HCT116 (cell line): ENCODE measurements around the gene MTUS2. TPM values are rescaled to one million over a fixed set of nuclear protein-coding genes. Genes with fewer than 3 reads are reported as not detected.

ENCODE experiments used
- ATAC-seq: fragments of 200-7000 bp; cut with Tn5 transposase; 2 replicates; pipeline ENCODE4 v1.9.1; 2020; ENCODE audit warnings: mild to moderate bottlenecking, moderate library complexity
- BruUV-seq: library from RNA; stranded (reverse); fragments of 400-500 nt; replicated peaks from 2 replicates; lab custom pipeline; 2021; lab: Mats Ljungman, UMichigan
- CTCF ChIA-PET: fragments of 300-600 bp; sonication (Branson Sonifier 250); formaldehyde crosslinking; loops from one replicate; lab custom pipeline; 2021; ENCODE audit warnings: antibody characterized with exemption; lab: Charles Lee
- POLR2A ChIA-PET: fragments of 300-600, 350-600 bp; sonication (Branson Sonifier 250); formaldehyde crosslinking; loops from one replicate; lab custom pipeline; 2021; ENCODE audit warnings: antibody characterized with exemption; lab: Charles Lee
- RAD21 ChIA-PET, 2 experiments: fragments of 300-600 bp; sonication (Branson Sonifier 250); formaldehyde crosslinking; loops; one replicate each; lab custom pipeline; 2023; ENCODE audit warnings: low total read pairs in 2 of 2; ENCODE audit not compliant: uncharacterized antibody in 2 of 2, unreplicated experiment in 2 of 2, low non-redundant PET in 1 of 2; lab: Charles Lee
- DNase-seq: peaks from one replicate; pipeline ENCODE4 v3.0.0-alpha.2; 2010; ENCODE audit warnings: low read depth, low spot score
- H2AFZ ChIP-seq: fragments of 200-600 bp; shearing (Covaris generic), sonication (generic); 2 replicates; pipeline ENCODE4 v1.6.1; 2017; ENCODE audit warnings: low read depth, mixed run types, mixed read lengths, antibody characterized with exemption, low read length; ENCODE audit not compliant: poor library complexity, severe bottlenecking
- H3K27ac ChIP-seq: 2 replicates; pipeline ENCODE4 v1.5.1; 2012; ENCODE audit warnings: low read depth, low read length
- H3K27me3 ChIP-seq: fragments of 200-600 bp; sonication (generic); 2 replicates; pipeline ENCODE4 v1.6.1; 2016; ENCODE audit warnings: mixed run types, low read length, mixed read lengths; ENCODE audit not compliant: insufficient read depth
- H3K36me3 ChIP-seq, 2 experiments: fragments of 200-500 bp in 1 of 2; fragments of 200-600 bp in 1 of 2; sonication (Bioruptor generic) in 1 of 2; sonication (generic) in 1 of 2; 2 replicates each; pipeline versions ENCODE4 v1.5.1 to v1.6.1; 2014 to 2016; ENCODE audit warnings: low read length in 2 of 2, inconsistent platforms in 1 of 2, mixed read lengths in 1 of 2, mixed run types in 1 of 2; ENCODE audit not compliant: insufficient read depth in 2 of 2, control insufficient read depth in 1 of 2
- H3K4me1 ChIP-seq, 2 experiments: fragments of 200-600 bp in 1 of 2; sonication (generic) in 1 of 2; 2 replicates each; pipeline versions ENCODE4 v1.5.1 to v1.6.1; 2012 to 2017; ENCODE audit warnings: low read length in 2 of 2, inconsistent platforms in 1 of 2, mild to moderate bottlenecking in 1 of 2, mixed read lengths in 1 of 2, mixed run types in 1 of 2, moderate library complexity in 1 of 2; ENCODE audit not compliant: insufficient read depth in 2 of 2, control insufficient read depth in 1 of 2
- H3K4me2 ChIP-seq: fragments of 200-600 bp; sonication (generic); 2 replicates; pipeline ENCODE4 v1.6.1; 2017; ENCODE audit warnings: mixed run types, low read length, mixed read lengths
- H3K4me3 ChIP-seq, 2 experiments: fragments of 200-600 bp in 1 of 2; sonication (generic) in 1 of 2; replicated peaks in 1 of 2; 2 replicates each; pipeline ENCODE4 v1.5.1; 2011 to 2016; ENCODE audit warnings: low read length in 2 of 2, control low read depth in 1 of 2, low read depth in 1 of 2, mild to moderate bottlenecking in 1 of 2, mixed read lengths in 1 of 2, mixed run types in 1 of 2
- H3K79me2 ChIP-seq: fragments of 200-600 bp; sonication (generic); 2 replicates; pipeline ENCODE4 v1.6.1; 2017; ENCODE audit warnings: mild to moderate bottlenecking, mixed run types, low read length, moderate library complexity, mixed read lengths; ENCODE audit not compliant: insufficient read depth
- H3K9ac ChIP-seq: fragments of 200-600 bp; sonication (generic); 2 replicates; pipeline ENCODE4 v1.6.1; 2016; ENCODE audit warnings: low read length, mixed read lengths
- H3K9me2 ChIP-seq: fragments of 200-600 bp; sonication (generic), shearing (Covaris generic); 2 replicates; pipeline ENCODE4 v1.6.1; 2017; ENCODE audit warnings: mixed run types, mild to moderate bottlenecking, moderate library complexity; ENCODE audit not compliant: insufficient read depth
- H3K9me3 ChIP-seq, 2 experiments: fragments of 200-500 bp in 1 of 2; fragments of 200-600 bp in 1 of 2; sonication (Bioruptor generic) in 1 of 2; sonication (generic) in 1 of 2; 2 replicates each; pipeline ENCODE4 v1.6.1; 2014 to 2017; ENCODE audit warnings: low read length in 2 of 2, mixed read lengths in 2 of 2, inconsistent platforms in 1 of 2, low read depth in 1 of 2, mild to moderate bottlenecking in 1 of 2, mixed run types in 1 of 2, moderate library complexity in 1 of 2; ENCODE audit not compliant: control insufficient read depth in 1 of 2, insufficient read depth in 1 of 2
- H4K20me1 ChIP-seq: fragments of 200-600 bp; sonication (generic), shearing (Covaris generic); 2 replicates; pipeline ENCODE4 v1.6.1; 2017; ENCODE audit warnings: mixed run types, mild to moderate bottlenecking, moderate library complexity; ENCODE audit not compliant: insufficient read depth
- CEBPB ChIP-seq: IDR thresholded peaks from 2 replicates; pipeline ENCODE4 v1.6.1; 2012; ENCODE audit warnings: low read depth
- ELF1 ChIP-seq: IDR thresholded peaks from 2 replicates; pipeline ENCODE4 v1.6.1; 2012; ENCODE audit warnings: low read depth, borderline replicate concordance
- EZH2 ChIP-seq: fragments of 200-600 bp; sonication (generic); IDR thresholded peaks from 2 replicates; pipeline ENCODE4 v1.6.1; 2017; ENCODE audit warnings: antibody characterized with exemption, mixed run types
- FOSL1 ChIP-seq: IDR thresholded peaks from 2 replicates; pipeline ENCODE4 v1.6.1; 2012; ENCODE audit warnings: low read depth
- POLR2A ChIP-seq: IDR thresholded peaks from 2 replicates; pipeline ENCODE4 v1.7.0; 2011; ENCODE audit warnings: borderline replicate concordance; ENCODE audit not compliant: insufficient read depth, insufficient read length; ENCODE audit errors: extremely low read depth
- POLR2AphosphoS5 ChIP-seq: IDR thresholded peaks from 2 replicates; pipeline ENCODE4 v1.6.1; 2011; ENCODE audit warnings: mild to moderate bottlenecking, low read depth, low read length, moderate library complexity
- SIN3A ChIP-seq: IDR thresholded peaks from 2 replicates; pipeline ENCODE4 v1.6.1; 2012; ENCODE audit warnings: low read depth
- SRF ChIP-seq: IDR thresholded peaks from 2 replicates; pipeline ENCODE4 v1.6.1; 2012; ENCODE audit warnings: low read depth
- TCF7L2 ChIP-seq: IDR thresholded peaks from 2 replicates; pipeline ENCODE4 v1.7.0; 2011; ENCODE audit warnings: borderline replicate concordance, inconsistent platforms; ENCODE audit not compliant: insufficient read depth, insufficient read length; ENCODE audit errors: extremely low read depth
- YY1 ChIP-seq: IDR thresholded peaks from 2 replicates; pipeline ENCODE4 v1.6.1; 2011; ENCODE audit warnings: low read length, low read depth, moderate library complexity, mild to moderate bottlenecking; ENCODE audit not compliant: insufficient replicate concordance; ENCODE audit errors: extremely low read depth
- ZFX ChIP-seq: fragments of 450-650 bp; IDR thresholded peaks from 2 replicates; pipeline ENCODE4 v1.6.1; 2017
- ZNF274 ChIP-seq: fragments of 200-500 bp; sonication (Bioruptor generic); IDR thresholded peaks from 2 replicates; pipeline ENCODE4 v1.6.1; 2014; ENCODE audit warnings: mild to moderate bottlenecking, low read depth, low read length, inconsistent platforms
- intact Hi-C: fragments of 100-400 bp; cut with micrococcal nuclease; formaldehyde crosslinking; loops from 2 replicates; pipeline ENCODE4 v1.10.0; 2022
- total RNA-seq: library from RNA; stranded (reverse); gene quantifications from one replicate; pipeline ENCODE4 v1.2.1, GENCODE V29; 2021; ENCODE audit not compliant: unreplicated experiment
- TF ChIP-seq, protein P1 (sequence below): IDR thresholded peaks from 2 replicates; pipeline ENCODE4 v1.6.1; 2011; ENCODE audit warnings: mild to moderate bottlenecking, low read length, moderate library complexity; ENCODE audit not compliant: insufficient replicate concordance; ENCODE audit errors: extremely low read depth
- TF ChIP-seq, protein P2 (sequence below): IDR thresholded peaks from 2 replicates; pipeline ENCODE4 v1.6.1; 2012
- TF ChIP-seq, protein P3 (sequence below): IDR thresholded peaks from 2 replicates; pipeline ENCODE4 v1.6.1; 2012; ENCODE audit warnings: low read depth
- TF ChIP-seq, protein P4 (sequence below): IDR thresholded peaks from 2 replicates; pipeline ENCODE4 v1.6.1; 2012

MTUS2 gene
- total RNA-seq, 1 experiment from 2014 or later = 0.02 TPM

DNA sequence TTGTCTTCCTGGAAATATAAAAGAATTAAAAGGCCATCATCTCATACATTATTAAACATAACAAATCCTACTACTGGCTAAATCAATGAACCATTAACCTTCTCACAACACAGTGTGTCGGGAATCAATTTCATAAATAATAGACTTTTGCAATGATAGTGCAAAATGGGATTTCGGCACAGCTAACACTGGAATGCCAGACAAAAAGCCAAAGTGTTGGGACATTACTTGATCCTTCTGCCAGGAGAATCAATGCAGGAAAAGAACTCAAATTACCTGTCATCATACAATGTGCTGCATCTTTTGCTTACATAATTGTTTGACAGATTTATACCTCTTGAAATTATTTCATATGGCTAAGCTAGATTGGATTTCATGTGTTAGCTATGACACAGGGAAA, 334.3 kb downstream of the MTUS2 start:
- Histone ChIP-seq H3K27ac (no peak overlapping the region), H3K9ac (no peak overlapping the region), H3K9me3 (no peaks in the 10 kb centered on the region), H3K4me3 (no peak overlapping the region), H3K4me1 (no peaks in the 10 kb centered on the region), H3K9me2 (no peaks in the 10 kb centered on the region), H3K36me3 (no peaks in the 10 kb centered on the region), H3K4me2 (no peak overlapping the region), H2AFZ (no peak overlapping the region), H3K27me3 (peaks cover 6% of the 10 kb centered on the region; the same call in 1 of the 2 replicates), H4K20me1 (no peaks in the 10 kb centered on the region), H3K79me2 (no peaks in the 10 kb centered on the region)
- ChIA-PET RAD21 (no interaction called here), POLR2A (no interaction called here), CTCF (no interaction called here)
- DNase-seq (no peak), ATAC-seq (no peak)
- BruUV-seq = no TSS peak
- intact Hi-C loops = no loop called here
- no peak for TF ChIP-seq ZNF274
- no peak for TF ChIP-seq EZH2
- no peak for TF ChIP-seq CEBPB
- no peak for TF ChIP-seq TCF7L2
- TF ChIP-seq, protein P1, sequence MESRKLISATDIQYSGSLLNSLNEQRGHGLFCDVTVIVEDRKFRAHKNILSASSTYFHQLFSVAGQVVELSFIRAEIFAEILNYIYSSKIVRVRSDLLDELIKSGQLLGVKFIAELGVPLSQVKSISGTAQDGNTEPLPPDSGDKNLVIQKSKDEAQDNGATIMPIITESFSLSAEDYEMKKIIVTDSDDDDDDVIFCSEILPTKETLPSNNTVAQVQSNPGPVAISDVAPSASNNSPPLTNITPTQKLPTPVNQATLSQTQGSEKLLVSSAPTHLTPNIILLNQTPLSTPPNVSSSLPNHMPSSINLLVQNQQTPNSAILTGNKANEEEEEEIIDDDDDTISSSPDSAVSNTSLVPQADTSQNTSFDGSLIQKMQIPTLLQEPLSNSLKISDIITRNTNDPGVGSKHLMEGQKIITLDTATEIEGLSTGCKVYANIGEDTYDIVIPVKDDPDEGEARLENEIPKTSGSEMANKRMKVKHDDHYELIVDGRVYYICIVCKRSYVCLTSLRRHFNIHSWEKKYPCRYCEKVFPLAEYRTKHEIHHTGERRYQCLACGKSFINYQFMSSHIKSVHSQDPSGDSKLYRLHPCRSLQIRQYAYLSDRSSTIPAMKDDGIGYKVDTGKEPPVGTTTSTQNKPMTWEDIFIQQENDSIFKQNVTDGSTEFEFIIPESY = no peak
- no peak for TF ChIP-seq YY1
- TF ChIP-seq FOSL1 = no peak
- no peak for TF ChIP-seq SIN3A
- TF ChIP-seq ZFX = no peak
- TF ChIP-seq ELF1 = no peak
- TF ChIP-seq POLR2AphosphoS5 = no peak
- no peak for TF ChIP-seq SRF
- TF ChIP-seq, protein P2, sequence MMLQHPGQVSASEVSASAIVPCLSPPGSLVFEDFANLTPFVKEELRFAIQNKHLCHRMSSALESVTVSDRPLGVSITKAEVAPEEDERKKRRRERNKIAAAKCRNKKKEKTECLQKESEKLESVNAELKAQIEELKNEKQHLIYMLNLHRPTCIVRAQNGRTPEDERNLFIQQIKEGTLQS = no peak
- TF ChIP-seq POLR2A = no peak
- TF ChIP-seq, protein P3, sequence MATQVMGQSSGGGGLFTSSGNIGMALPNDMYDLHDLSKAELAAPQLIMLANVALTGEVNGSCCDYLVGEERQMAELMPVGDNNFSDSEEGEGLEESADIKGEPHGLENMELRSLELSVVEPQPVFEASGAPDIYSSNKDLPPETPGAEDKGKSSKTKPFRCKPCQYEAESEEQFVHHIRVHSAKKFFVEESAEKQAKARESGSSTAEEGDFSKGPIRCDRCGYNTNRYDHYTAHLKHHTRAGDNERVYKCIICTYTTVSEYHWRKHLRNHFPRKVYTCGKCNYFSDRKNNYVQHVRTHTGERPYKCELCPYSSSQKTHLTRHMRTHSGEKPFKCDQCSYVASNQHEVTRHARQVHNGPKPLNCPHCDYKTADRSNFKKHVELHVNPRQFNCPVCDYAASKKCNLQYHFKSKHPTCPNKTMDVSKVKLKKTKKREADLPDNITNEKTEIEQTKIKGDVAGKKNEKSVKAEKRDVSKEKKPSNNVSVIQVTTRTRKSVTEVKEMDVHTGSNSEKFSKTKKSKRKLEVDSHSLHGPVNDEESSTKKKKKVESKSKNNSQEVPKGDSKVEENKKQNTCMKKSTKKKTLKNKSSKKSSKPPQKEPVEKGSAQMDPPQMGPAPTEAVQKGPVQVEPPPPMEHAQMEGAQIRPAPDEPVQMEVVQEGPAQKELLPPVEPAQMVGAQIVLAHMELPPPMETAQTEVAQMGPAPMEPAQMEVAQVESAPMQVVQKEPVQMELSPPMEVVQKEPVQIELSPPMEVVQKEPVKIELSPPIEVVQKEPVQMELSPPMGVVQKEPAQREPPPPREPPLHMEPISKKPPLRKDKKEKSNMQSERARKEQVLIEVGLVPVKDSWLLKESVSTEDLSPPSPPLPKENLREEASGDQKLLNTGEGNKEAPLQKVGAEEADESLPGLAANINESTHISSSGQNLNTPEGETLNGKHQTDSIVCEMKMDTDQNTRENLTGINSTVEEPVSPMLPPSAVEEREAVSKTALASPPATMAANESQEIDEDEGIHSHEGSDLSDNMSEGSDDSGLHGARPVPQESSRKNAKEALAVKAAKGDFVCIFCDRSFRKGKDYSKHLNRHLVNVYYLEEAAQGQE = no peak
- TF ChIP-seq, protein P4, sequence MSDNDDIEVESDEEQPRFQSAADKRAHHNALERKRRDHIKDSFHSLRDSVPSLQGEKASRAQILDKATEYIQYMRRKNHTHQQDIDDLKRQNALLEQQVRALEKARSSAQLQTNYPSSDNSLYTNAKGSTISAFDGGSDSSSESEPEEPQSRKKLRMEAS = no peak
- TF ChIP-seq, all 23 proteins: peak for 0
